ENCODE results near the gene ATP23.

GRCh38 chr12:57896115-57896433 is 45.3 kb upstream of the ATP23 start:
- TF ChIP-seq POLR2A (IDR thresholded peaks at IDR 0.05) (no peak), CTCF (IDR thresholded peaks at IDR 0.05) (peak in 1 of 6 experiments; percentile 16)
